ENCODE measurements around the gene ATG2A.

Gene ATG2A

DNA sequence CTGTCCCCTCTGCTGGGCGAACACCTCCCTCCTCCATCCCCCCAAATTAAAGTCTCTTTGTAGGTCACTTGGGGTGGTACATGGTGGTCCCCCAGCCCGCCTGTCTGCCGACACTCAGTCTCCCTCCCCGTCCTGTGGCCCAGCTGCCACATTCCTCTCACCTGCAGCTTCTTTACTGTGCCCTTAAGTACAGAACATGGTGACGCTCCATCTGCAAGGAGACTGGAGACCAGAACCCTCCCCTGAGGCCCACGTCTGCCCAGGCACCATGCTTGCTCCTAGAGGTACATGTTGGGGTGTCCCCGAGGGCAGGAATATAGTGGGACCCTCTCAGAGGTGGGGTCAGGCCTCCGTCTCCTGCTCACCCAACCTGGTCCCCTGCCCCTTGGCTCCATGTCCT lies 33.0 kb downstream of the ATG2A start:
- H3K4me3 ChIP-seq (ENCODE audit: low read depth, low read length): no peak overlapping the region

GRCh38 chr11:64883575-64883974 lies 33.4 kb downstream of the ATG2A start:
- H3K4me3 ChIP-seq (ENCODE audit: low read depth, low read length): no peak overlapping the region
- TF ChIP-seq, protein P1, sequence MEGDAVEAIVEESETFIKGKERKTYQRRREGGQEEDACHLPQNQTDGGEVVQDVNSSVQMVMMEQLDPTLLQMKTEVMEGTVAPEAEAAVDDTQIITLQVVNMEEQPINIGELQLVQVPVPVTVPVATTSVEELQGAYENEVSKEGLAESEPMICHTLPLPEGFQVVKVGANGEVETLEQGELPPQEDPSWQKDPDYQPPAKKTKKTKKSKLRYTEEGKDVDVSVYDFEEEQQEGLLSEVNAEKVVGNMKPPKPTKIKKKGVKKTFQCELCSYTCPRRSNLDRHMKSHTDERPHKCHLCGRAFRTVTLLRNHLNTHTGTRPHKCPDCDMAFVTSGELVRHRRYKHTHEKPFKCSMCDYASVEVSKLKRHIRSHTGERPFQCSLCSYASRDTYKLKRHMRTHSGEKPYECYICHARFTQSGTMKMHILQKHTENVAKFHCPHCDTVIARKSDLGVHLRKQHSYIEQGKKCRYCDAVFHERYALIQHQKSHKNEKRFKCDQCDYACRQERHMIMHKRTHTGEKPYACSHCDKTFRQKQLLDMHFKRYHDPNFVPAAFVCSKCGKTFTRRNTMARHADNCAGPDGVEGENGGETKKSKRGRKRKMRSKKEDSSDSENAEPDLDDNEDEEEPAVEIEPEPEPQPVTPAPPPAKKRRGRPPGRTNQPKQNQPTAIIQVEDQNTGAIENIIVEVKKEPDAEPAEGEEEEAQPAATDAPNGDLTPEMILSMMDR (IDR thresholded peaks at IDR 0.05; ENCODE audit: low read depth, low read length): no peak

More for the DNA sequence above, 33.0 kb downstream of the ATG2A start:
- TF ChIP-seq, protein P1 (IDR thresholded peaks at IDR 0.05; ENCODE audit: low read depth, low read length): no peak

- TF ChIP-seq, protein P1 (IDR thresholded peaks at IDR 0.05; ENCODE audit: low read depth, low read length): no peak
- H3K4me3 ChIP-seq (ENCODE audit: low read depth, low read length): no peak overlapping the region
Observed at GRCh38 chr11:64882243-64882642, 34.8 kb downstream of the ATG2A start.

GRCh38 chr11:64881476-64881875 lies 35.5 kb downstream of the ATG2A start:
- TF ChIP-seq, protein P1 (IDR thresholded peaks at IDR 0.05; ENCODE audit: low read depth, low read length): no peak
- no peak overlapping the region for H3K4me3 ChIP-seq (ENCODE audit: low read depth, low read length)

DNA sequence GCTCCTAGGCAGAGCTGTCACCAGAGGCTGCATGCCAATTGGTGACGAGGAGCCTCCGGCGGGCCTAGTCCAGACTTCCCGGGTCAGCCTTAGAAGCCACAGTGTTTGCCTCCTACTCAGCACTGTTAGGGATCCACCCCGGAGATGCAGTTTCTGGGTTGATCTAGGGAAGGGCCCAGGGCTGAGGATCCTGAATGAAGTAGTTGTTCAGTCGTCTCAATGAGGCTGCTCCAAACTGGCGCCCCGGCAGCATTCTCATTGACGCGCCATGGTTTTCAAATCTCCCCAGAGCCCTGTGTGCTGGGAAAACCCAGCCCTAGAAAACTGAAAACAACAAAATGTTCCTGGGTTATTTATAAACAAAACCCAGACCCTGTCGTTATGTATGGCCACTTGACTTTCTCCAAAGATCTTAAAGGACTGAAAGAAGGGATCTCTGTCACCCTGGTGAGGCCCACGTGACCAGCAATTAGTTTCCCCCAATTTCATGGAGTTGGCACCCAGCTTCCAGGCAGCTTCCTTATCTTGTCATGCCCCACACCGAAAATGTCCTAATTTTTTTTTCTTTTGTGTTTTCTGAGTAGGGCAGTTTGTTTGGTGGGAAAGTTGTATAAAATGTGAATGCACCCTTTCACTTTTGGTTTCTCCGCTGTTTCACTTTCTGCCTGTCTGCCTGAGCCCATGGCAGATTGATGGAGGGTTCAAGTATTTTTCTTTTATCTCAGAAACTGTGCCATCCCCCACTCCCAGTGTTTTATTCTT lies 36.6 kb downstream of the ATG2A start:
- TF ChIP-seq, protein P1 (IDR thresholded peaks at IDR 0.05; ENCODE audit: low read depth, low read length): no peak

DNA sequence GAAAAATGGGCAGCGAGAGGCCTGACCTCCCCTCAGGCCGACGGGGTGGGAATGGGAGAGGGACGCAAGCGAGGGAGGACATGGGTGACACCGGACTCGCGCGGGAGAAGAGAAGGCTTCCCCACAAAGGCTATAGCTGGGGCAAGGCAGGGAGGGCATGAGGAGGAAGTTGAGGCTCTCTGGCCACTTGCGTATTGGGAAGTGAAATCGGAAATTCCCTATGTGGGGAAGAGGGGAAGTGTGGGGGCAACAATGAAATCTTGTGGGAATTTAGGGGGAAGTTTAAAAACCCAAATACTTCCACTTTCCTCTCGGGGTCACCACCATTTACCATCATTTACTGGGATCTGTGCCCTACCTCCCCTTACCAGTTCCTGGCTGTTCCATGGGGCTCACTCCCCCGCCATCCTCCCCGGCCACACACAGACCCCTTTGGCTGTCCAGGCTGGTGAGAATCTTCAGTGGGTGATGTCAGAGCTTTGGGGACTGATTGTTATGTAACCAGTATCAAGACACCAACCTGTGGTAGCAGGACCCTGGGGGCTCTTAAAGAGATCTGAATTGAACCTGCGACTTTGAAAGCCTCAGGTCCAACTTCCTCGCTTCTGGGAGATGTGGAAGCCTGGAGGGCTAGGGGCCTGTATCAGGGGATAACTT lies 37.6 kb downstream of the ATG2A start:
- H3K4me3 ChIP-seq (ENCODE audit: low read depth, low read length): peak overlapping the region; percentile 74
- TF ChIP-seq, protein P1 (IDR thresholded peaks at IDR 0.05; ENCODE audit: low read depth, low read length): no peak

More for the DNA sequence above, 36.6 kb downstream of the ATG2A start:
- H3K4me3 ChIP-seq (ENCODE audit: low read depth, low read length): no peak overlapping the region

All from WI38 (cell line).